Body of pancreas (tissue), 4 donors: ENCODE data around the gene BCL2L15. TPM values are rescaled to one million over a fixed set of nuclear protein-coding genes. Genes with fewer than 3 reads are reported as not detected.

Experiments
- ATAC-seq: fragments of 150-250 bp; one replicate; pipeline ENCODE4 v1.9.1; 2016
- DNase-seq, 4 donors: peaks; one replicate each; pipeline ENCODE4 v3.0.0-alpha.2; 2019
- H3K27ac ChIP-seq, 4 donors: fragments of 200-600 bp; sonication (generic); 1 replicate in 3 of 4; 2 replicates in 1 of 4; pipeline versions ENCODE4 v1.5.1 to v1.6.1; 2016 to 2019; ENCODE audit warnings: mild to moderate bottlenecking in 1 of 4, mixed read lengths in 1 of 4, moderate library complexity in 1 of 4
- H3K27me3 ChIP-seq, 2 donors: fragments of 200-600 bp; sonication (generic); one replicate each; pipeline ENCODE4 v1.6.0; 2016; ENCODE audit warnings: mild to moderate bottlenecking in 1 of 2
- H3K36me3 ChIP-seq, 2 donors: fragments of 200-600 bp; sonication (generic); replicated peaks in 1 of 2; 2 replicates each; pipeline ENCODE4 v1.5.1; 2016; ENCODE audit warnings: low read depth in 2 of 2; ENCODE audit not compliant: insufficient read depth in 1 of 2
- H3K4me1 ChIP-seq: fragments of 200-600 bp; sonication (generic); one replicate; pipeline ENCODE4 v1.6.0; 2016
- H3K4me3 ChIP-seq, 2 donors: fragments of 200-600 bp; sonication (generic); 1 replicate in 1 of 2; 2 replicates in 1 of 2; pipeline ENCODE4 v1.5.1; 2016 to 2019
- H3K9me3 ChIP-seq, 3 donors: fragments of 200-600 bp; sonication (generic); 1 replicate in 2 of 3; 2 replicates in 1 of 3; pipeline ENCODE4 v1.5.1; 2016
- CTCF ChIP-seq, 7 experiments: fragments of 450-650 bp in 4 of 7; fragments of 200-600 bp in 3 of 7; sonication (generic) in 3 of 7; IDR thresholded peaks; one replicate each; pipeline ENCODE4 v1.5.1; 2016 to 2019; ENCODE audit warnings: antibody characterized with exemption in 7 of 7
- POLR2A ChIP-seq, 3 donors: fragments of 450-650 bp; IDR thresholded peaks; one replicate each; pipeline ENCODE4 v1.6.1; 2016; ENCODE audit warnings: antibody characterized with exemption in 3 of 3, mild to moderate bottlenecking in 2 of 3
- WGBS, 2 donors: methylation state at CpG; one replicate each; pipeline ENCODE4 v1.1.5; 2017; 5-methylcytosine and 5-hydroxymethylcytosine counted together
- intact Hi-C: fragments of 100-400 bp; cut with DNase I; formaldehyde crosslinking; loops from one replicate; pipeline ENCODE4 v1.15.1; 2023
- total RNA-seq, 2 donors: library from RNA; depleted of rRNA; stranded (reverse); fragments of >200 nt; gene quantifications; one replicate each; pipeline ENCODE4 v1.1.0, GENCODE V29; 2016

Gene BCL2L15
- total RNA-seq, 2 donors from 2014 or later, result 13.5 to 28.0 TPM

GRCh38 chr1:113858982-113859381 lies 28.4 kb downstream of the BCL2L15 start:
- 89 to 95% methylated on average over 1 of the region's 1 CpG for WGBS, 2 donors
- intact Hi-C loops, result no loop called here
- H3K27ac ChIP-seq, result no peak overlapping the region

GRCh38 chr1:113858418-113858817 lies 29.0 kb downstream of the BCL2L15 start:
- ATAC-seq (no peak), DNase-seq (no peak)
- no peaks in the 10 kb centered on the region for H3K4me1 ChIP-seq
- H3K27ac ChIP-seq, result no peak overlapping the region
- intact Hi-C loops, result no loop called here
- H3K36me3 ChIP-seq, result no peaks in the 10 kb centered on the region
- 76 to 88% methylated on average over 3 of the region's 3 CpGs for WGBS, 2 donors
- TF ChIP-seq CTCF (IDR thresholded peaks at IDR 0.05), result no peak
- no peaks in the 10 kb centered on the region for H3K9me3 ChIP-seq
- no peak overlapping the region for H3K4me3 ChIP-seq
- H3K27me3 ChIP-seq, result no peaks in the 10 kb centered on the region

More at GRCh38 chr1:113858982-113859381, 28.4 kb downstream of the BCL2L15 start:
- DNase-seq (no peak), ATAC-seq (no peak)
- Histone ChIP-seq H3K9me3 (no peaks in the 10 kb centered on the region), H3K4me3 (no peak overlapping the region), H3K4me1 (no peaks in the 10 kb centered on the region), H3K27me3 (no peaks in the 10 kb centered on the region), H3K36me3 (no peaks in the 10 kb centered on the region)
- no peak for TF ChIP-seq CTCF (IDR thresholded peaks at IDR 0.05)
- TF ChIP-seq POLR2A (IDR thresholded peaks at IDR 0.05), result no peak

GRCh38 chr1:113857776-113858175 lies 29.6 kb downstream of the BCL2L15 start:
- Histone ChIP-seq H3K27ac (no peak overlapping the region), H3K4me1 (no peaks in the 10 kb centered on the region), H3K36me3 (no peaks in the 10 kb centered on the region), H3K4me3 (no peak overlapping the region), H3K27me3 (no peaks in the 10 kb centered on the region), H3K9me3 (no peaks in the 10 kb centered on the region)
- no peak for DNase-seq
- intact Hi-C loops, result no loop called here
- no peak for ATAC-seq
- 47 to 58% methylated on average over 3 of the region's 3 CpGs for WGBS, 2 donors
- TF ChIP-seq CTCF (IDR thresholded peaks at IDR 0.05), result no peak
- TF ChIP-seq POLR2A (IDR thresholded peaks at IDR 0.05), result no peak

GRCh38 chr1:113856401-113856790 lies 31.0 kb downstream of the BCL2L15 start:
- no peak for DNase-seq
- no peak overlapping the region for H3K27ac ChIP-seq
- H3K4me1 ChIP-seq, result no peaks in the 10 kb centered on the region
- no peak for ATAC-seq
- H3K9me3 ChIP-seq, result no peaks in the 10 kb centered on the region
- TF ChIP-seq CTCF (IDR thresholded peaks at IDR 0.05), result no peak
- no peak for TF ChIP-seq POLR2A (IDR thresholded peaks at IDR 0.05)
- H3K27me3 ChIP-seq, result no peaks in the 10 kb centered on the region
- no peaks in the 10 kb centered on the region for H3K36me3 ChIP-seq
- no peak overlapping the region for H3K4me3 ChIP-seq
- 88 to 100% methylated on average over 2 of the region's 2 CpGs for WGBS, 2 donors
- intact Hi-C loops, result no loop called here

GRCh38 chr1:113855630-113856400 lies 31.6 kb downstream of the BCL2L15 start:
- intact Hi-C loops, result no loop called here
- H3K27me3 ChIP-seq, result no peaks in the 10 kb centered on the region

More at GRCh38 chr1:113855630-113856400, 31.6 kb downstream of the BCL2L15 start:
- WGBS, 2 donors, result 94 to 98% methylated on average over 4 of the region's 4 CpGs
- H3K9me3 ChIP-seq, result no peaks in the 10 kb centered on the region
- H3K27ac ChIP-seq, result no peak overlapping the region
- TF ChIP-seq CTCF (IDR thresholded peaks at IDR 0.05) (no peak), POLR2A (IDR thresholded peaks at IDR 0.05) (no peak)
- DNase-seq (no peak), ATAC-seq (no peak)
- no peaks in the 10 kb centered on the region for H3K4me1 ChIP-seq
- no peak overlapping the region for H3K4me3 ChIP-seq
- no peaks in the 10 kb centered on the region for H3K36me3 ChIP-seq
